ENCODE measurements around the gene TTF1. TPM values are rescaled to one million over a fixed set of nuclear protein-coding genes. Genes with fewer than 3 reads are reported as not detected.

Gene TTF1
- total RNA-seq, 1 experiment from 2014 or later: 23.8 TPM

DNA sequence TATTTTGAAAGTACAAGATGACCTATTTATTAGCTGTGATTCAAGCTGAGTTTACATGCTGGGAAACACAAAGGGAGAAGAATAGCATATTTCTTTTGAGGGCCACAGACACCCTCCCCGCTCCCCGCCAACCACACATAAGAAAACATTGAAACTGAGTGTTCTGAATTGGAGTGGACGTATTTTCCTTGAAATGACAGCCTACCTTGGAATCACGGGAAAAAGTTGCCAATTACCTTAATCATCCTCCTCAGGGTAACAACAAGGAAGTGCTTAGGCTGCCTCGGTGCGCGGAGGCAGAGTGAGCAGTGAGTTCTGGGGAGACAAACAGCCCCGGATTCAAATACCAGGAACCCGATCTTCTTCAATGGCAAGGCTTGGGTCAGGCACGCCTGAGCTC lies 34.8 kb upstream of the TTF1 start (continued):
- TF ChIP-seq, protein P1, sequence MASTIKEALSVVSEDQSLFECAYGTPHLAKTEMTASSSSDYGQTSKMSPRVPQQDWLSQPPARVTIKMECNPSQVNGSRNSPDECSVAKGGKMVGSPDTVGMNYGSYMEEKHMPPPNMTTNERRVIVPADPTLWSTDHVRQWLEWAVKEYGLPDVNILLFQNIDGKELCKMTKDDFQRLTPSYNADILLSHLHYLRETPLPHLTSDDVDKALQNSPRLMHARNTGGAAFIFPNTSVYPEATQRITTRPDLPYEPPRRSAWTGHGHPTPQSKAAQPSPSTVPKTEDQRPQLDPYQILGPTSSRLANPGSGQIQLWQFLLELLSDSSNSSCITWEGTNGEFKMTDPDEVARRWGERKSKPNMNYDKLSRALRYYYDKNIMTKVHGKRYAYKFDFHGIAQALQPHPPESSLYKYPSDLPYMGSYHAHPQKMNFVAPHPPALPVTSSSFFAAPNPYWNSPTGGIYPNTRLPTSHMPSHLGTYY (CRISPR knock-in tag; IDR thresholded peaks at IDR 0.05): no peak

DNA sequence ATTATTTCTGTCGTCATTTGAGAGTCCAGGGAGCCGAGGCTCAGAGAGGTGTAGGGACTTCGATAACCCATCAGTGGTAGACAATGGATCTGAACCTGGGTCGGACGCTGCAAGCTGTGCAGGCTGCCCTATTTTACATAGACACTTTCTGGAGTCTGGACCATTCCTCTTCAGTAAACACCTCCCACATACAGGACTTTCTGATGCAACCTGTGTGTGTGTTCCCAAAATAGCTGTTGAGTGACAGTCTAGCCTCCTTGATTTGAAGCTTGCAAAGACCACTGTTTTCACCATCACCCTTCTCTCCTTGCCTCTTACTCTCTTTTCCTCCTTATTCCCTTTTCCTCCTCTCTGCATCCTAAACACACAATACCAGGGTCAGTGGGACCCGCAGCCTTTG lies 34.1 kb upstream of the TTF1 start:
- H3K27me3 Mint-ChIP-seq (ENCODE audit: low read depth): no peaks in the 10 kb centered on the region; the same call in 1 of the 2 replicates
- no peak overlapping the region for H3K4me3 Mint-ChIP-seq
- DNase-seq (ENCODE audit: low spot score) (no peak), ATAC-seq (no peak)
- peaks cover 16% of the 10 kb centered on the region for H3K4me1 Mint-ChIP-seq
- H3K9me3 Mint-ChIP-seq: no peaks in the 10 kb centered on the region
- TF ChIP-seq KAT7 (CRISPR knock-in tag; IDR thresholded peaks at IDR 0.05; ENCODE audit: borderline replicate concordance) (no peak), SMAD4 (CRISPR knock-in tag; IDR thresholded peaks at IDR 0.05) (no peak), NFE2L1 (CRISPR knock-in tag; IDR thresholded peaks at IDR 0.05) (no peak), ZNF423 (CRISPR knock-in tag; IDR thresholded peaks at IDR 0.05) (no peak), SP1 (CRISPR knock-in tag; conservative IDR thresholded peaks at IDR 0.05) (no peak), MXD4 (CRISPR knock-in tag; IDR thresholded peaks at IDR 0.05; ENCODE audit: borderline replicate concordance) (no peak), GABPB1 (CRISPR knock-in tag; IDR thresholded peaks at IDR 0.05) (no peak), ESRRA (CRISPR knock-in tag; IDR thresholded peaks at IDR 0.05; ENCODE audit: borderline replicate concordance) (no peak)
- TF ChIP-seq, protein P2, sequence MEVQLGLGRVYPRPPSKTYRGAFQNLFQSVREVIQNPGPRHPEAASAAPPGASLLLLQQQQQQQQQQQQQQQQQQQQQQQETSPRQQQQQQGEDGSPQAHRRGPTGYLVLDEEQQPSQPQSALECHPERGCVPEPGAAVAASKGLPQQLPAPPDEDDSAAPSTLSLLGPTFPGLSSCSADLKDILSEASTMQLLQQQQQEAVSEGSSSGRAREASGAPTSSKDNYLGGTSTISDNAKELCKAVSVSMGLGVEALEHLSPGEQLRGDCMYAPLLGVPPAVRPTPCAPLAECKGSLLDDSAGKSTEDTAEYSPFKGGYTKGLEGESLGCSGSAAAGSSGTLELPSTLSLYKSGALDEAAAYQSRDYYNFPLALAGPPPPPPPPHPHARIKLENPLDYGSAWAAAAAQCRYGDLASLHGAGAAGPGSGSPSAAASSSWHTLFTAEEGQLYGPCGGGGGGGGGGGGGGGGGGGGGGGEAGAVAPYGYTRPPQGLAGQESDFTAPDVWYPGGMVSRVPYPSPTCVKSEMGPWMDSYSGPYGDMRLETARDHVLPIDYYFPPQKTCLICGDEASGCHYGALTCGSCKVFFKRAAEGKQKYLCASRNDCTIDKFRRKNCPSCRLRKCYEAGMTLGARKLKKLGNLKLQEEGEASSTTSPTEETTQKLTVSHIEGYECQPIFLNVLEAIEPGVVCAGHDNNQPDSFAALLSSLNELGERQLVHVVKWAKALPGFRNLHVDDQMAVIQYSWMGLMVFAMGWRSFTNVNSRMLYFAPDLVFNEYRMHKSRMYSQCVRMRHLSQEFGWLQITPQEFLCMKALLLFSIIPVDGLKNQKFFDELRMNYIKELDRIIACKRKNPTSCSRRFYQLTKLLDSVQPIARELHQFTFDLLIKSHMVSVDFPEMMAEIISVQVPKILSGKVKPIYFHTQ (CRISPR knock-in tag; IDR thresholded peaks at IDR 0.05): no peak
- ChIA-PET CTCF (interaction anchor here (1.0 to 2.9 kb wide), 2 partner anchors 12 to 106 kb away, joined by 3 to 10 read pairs; no protein-coding TSS in a partner anchor), POLR2A (no interaction called here)
- no peaks in the 10 kb centered on the region for H3K36me3 Mint-ChIP-seq
- H3K27ac Mint-ChIP-seq: 0 out of 2 replicates have a peak overlapping the region, but pooled peaks have one; percentile 8

DNA sequence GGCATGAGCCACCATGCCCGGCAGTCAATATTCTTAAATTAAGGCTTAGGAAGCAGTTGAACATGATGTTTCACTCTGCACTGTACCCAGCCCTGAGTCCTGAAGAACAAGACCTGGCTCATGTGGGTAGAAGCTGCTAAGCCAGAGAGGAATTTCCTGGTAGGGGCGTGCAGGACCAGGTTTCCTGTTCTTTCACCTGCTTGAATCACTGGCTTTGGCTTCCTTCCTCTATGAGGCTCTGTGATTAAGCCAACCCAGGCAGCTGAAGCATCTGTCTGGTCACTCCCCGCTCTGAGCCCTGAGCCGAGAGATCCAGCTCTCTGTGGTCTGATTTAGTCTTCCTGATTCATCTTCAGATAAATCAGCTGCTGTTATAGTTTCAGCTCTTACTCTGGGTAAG lies 32.5 kb upstream of the TTF1 start:
- H3K36me3 Mint-ChIP-seq: no peaks in the 10 kb centered on the region
- no peaks in the 10 kb centered on the region; the same call in 1 of the 2 replicates for H3K27me3 Mint-ChIP-seq (ENCODE audit: low read depth)
- ChIA-PET POLR2A (no interaction called here), CTCF (interaction anchor here (0.6 to 2.9 kb wide), 3 partner anchors 13 to 625 kb away, joined by 3 to 10 read pairs (median 4); no protein-coding TSS in a partner anchor)
- no peak for TF ChIP-seq ATF1 (CRISPR knock-in tag; IDR thresholded peaks at IDR 0.05)
- TF ChIP-seq, protein P3, sequence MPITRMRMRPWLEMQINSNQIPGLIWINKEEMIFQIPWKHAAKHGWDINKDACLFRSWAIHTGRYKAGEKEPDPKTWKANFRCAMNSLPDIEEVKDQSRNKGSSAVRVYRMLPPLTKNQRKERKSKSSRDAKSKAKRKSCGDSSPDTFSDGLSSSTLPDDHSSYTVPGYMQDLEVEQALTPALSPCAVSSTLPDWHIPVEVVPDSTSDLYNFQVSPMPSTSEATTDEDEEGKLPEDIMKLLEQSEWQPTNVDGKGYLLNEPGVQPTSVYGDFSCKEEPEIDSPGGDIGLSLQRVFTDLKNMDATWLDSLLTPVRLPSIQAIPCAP (CRISPR knock-in tag; IDR thresholded peaks at IDR 0.05): no peak
- TF ChIP-seq NR2C2 (CRISPR knock-in tag; IDR thresholded peaks at IDR 0.05): no peak
- no peak for TF ChIP-seq NFATC4 (CRISPR knock-in tag; IDR thresholded peaks at IDR 0.05)
- TF ChIP-seq, protein P4, sequence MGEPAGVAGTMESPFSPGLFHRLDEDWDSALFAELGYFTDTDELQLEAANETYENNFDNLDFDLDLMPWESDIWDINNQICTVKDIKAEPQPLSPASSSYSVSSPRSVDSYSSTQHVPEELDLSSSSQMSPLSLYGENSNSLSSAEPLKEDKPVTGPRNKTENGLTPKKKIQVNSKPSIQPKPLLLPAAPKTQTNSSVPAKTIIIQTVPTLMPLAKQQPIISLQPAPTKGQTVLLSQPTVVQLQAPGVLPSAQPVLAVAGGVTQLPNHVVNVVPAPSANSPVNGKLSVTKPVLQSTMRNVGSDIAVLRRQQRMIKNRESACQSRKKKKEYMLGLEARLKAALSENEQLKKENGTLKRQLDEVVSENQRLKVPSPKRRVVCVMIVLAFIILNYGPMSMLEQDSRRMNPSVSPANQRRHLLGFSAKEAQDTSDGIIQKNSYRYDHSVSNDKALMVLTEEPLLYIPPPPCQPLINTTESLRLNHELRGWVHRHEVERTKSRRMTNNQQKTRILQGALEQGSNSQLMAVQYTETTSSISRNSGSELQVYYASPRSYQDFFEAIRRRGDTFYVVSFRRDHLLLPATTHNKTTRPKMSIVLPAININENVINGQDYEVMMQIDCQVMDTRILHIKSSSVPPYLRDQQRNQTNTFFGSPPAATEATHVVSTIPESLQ (CRISPR knock-in tag; IDR thresholded peaks at IDR 0.05): no peak
- TF ChIP-seq, protein P5, sequence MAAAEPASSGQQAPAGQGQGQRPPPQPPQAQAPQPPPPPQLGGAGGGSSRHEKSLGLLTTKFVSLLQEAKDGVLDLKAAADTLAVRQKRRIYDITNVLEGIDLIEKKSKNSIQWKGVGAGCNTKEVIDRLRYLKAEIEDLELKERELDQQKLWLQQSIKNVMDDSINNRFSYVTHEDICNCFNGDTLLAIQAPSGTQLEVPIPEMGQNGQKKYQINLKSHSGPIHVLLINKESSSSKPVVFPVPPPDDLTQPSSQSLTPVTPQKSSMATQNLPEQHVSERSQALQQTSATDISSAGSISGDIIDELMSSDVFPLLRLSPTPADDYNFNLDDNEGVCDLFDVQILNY (CRISPR knock-in tag; IDR thresholded peaks at IDR 0.05): no peak
- no peak for TF ChIP-seq ZNF416 (CRISPR knock-in tag; IDR thresholded peaks at IDR 0.05)
- no peak for ATAC-seq
- no peaks in the 10 kb centered on the region for H3K9me3 Mint-ChIP-seq
- no peak overlapping the region for H3K4me3 Mint-ChIP-seq
- H3K4me1 Mint-ChIP-seq: peaks cover 27% of the 10 kb centered on the region
- H3K27ac Mint-ChIP-seq: no peak overlapping the region
- DNase-seq (ENCODE audit: low spot score): no peak

Data from WTC11 (cell line).